HAP-1 (cell line): Measurements from ENCODE around the gene ASTN2.

ENCODE experiments used
- DNase-seq, 2 experiments: peaks; one replicate each; pipeline ENCODE4 v3.0.0-alpha.2; 2016 to 2020; ENCODE audit warnings: low spot score in 2 of 2
- H3K27me3 ChIP-seq: fragments of 250-450 bp; sonication (Bioruptor Pico); 2 replicates; pipeline ENCODE4 v1.5.1; 2020; ENCODE audit warnings: low read depth, mild to moderate bottlenecking, moderate library complexity
- H3K36me3 ChIP-seq: fragments of 250-450 bp; sonication (Bioruptor Pico); replicated peaks from 2 replicates; pipeline ENCODE4 v1.5.1; 2020; ENCODE audit warnings: mild to moderate bottlenecking
- H3K4me1 ChIP-seq: fragments of 250-450 bp; sonication (Bioruptor Pico); 2 replicates; pipeline ENCODE4 v1.5.1; 2020; ENCODE audit warnings: mild to moderate bottlenecking
- H3K4me3 ChIP-seq: fragments of 250-450 bp; sonication (Bioruptor Pico); 2 replicates; pipeline ENCODE4 v1.5.1; 2020; ENCODE audit warnings: mild to moderate bottlenecking, moderate library complexity
- H3K9me3 ChIP-seq: fragments of 250-450 bp; sonication (Bioruptor Pico); 2 replicates; pipeline ENCODE4 v1.5.1; 2020; ENCODE audit warnings: mild to moderate bottlenecking, moderate library complexity
- in situ Hi-C: fragments of 300-500 bp; cut with MboI; formaldehyde crosslinking; loops from 3 replicates; pipeline ENCODE4 v1.14.3; 2020; ENCODE audit warnings: low sequenced_read_pairs, inconsistent platforms, mixed read lengths

The ASTN2 gene

GRCh38 chr9:116484492-116485061 is 930.3 kb downstream of the ASTN2 start:
- Histone ChIP-seq H3K4me1 (no peaks in the 10 kb centered on the region), H3K4me3 (no peak overlapping the region), H3K27me3 (no peaks in the 10 kb centered on the region), H3K36me3 (no peaks in the 10 kb centered on the region), H3K9me3 (no peaks in the 10 kb centered on the region)
- in situ Hi-C loops = no loop called here
- DNase-seq = no peak

DNA sequence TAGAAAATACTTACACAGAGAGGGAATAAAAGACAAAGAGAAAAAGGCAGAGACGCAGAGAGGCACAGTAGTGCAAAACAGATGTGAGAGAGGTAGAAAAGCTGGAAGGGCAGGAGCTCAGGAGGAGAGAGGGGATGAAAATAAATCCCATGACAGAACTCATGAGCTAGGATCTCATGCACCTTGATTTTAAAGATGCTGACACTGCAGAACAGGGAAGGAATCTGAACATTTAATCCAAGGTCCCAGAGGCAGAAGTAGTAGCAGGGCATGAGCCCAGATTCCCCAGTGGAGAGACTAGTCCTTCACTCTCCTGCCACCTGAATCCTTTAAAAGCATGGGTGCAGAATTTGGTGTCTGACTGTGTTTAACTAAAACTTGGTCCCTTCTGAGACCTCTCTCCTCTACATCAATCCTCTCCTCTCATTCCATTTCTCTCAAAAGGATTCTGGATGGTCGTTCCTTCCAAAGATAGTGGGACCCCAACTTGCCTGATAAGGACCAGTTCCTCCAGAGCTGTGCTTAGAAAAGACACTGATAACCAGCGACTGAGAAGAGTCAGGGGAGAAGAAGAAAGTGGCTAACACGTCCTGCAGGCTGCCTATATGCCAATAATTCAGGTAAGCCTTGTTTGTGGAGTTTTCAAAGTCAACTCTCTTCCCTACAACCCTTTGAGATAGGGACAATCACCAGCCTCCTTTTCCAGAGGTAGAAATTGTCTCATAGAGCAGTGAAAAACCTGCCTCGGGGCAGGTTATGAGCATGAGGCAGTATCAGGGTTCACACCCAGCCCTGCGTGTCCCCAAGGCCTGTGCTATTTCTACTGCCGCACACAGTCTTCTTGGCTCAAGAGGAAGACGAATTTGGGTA is 931.0 kb downstream of the ASTN2 start:
- in situ Hi-C loops = no loop called here
- no peaks in the 10 kb centered on the region for H3K36me3 ChIP-seq
- H3K9me3 ChIP-seq = no peaks in the 10 kb centered on the region
- DNase-seq = no peak
- no peak overlapping the region for H3K4me3 ChIP-seq
- H3K4me1 ChIP-seq = no peaks in the 10 kb centered on the region
- no peaks in the 10 kb centered on the region for H3K27me3 ChIP-seq

DNA sequence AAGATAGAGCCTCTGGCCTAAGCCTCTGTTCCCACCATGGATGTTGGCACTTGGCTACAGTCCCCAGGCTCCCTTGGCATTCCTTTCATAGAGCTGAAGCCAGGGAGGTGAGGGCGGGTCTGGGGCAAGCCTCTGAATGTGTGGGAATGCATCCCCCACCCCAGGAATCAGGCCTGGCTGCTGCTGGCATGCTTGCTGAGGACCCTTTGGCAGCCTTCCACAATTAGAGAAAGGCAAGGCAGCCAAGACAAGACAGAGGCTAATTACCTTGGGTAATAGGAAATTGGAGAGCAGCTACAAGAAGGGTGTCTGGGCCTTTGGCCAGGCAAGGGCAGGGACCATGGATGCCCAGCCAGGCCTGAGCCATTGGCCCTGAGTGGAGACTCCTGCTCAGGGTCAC is 932.1 kb downstream of the ASTN2 start:
- no peak overlapping the region for H3K4me3 ChIP-seq
- no peaks in the 10 kb centered on the region for H3K36me3 ChIP-seq
- H3K9me3 ChIP-seq = no peaks in the 10 kb centered on the region
- no peak for DNase-seq
- in situ Hi-C loops = no loop called here
- H3K4me1 ChIP-seq = no peaks in the 10 kb centered on the region
- no peaks in the 10 kb centered on the region for H3K27me3 ChIP-seq

DNA sequence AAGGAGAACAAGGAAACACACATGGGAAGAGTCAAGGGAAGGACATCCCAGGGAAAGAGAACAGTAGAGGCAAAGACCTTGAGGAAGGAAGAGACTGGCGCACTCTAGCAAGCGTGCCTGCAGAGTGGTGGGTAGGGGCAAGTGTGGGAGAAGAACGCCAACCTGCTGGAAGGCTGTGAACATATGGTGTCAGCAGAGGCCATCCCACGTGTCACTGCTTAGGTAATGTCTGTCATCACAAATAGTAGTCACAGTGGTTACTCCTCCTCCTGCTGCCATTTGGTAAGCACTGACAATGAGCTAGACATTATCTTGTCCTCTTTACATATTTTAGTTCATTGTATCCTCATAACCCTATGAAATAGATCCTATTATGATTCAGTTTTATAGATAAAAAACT is 934.2 kb downstream of the ASTN2 start:
- no peak for DNase-seq
- no peaks in the 10 kb centered on the region for H3K27me3 ChIP-seq
- H3K4me1 ChIP-seq = no peaks in the 10 kb centered on the region
- no peak overlapping the region for H3K4me3 ChIP-seq
- in situ Hi-C loops = no loop called here
- no peaks in the 10 kb centered on the region for H3K36me3 ChIP-seq
- no peaks in the 10 kb centered on the region for H3K9me3 ChIP-seq

- H3K27me3 ChIP-seq = no peaks in the 10 kb centered on the region
- H3K4me3 ChIP-seq = no peak overlapping the region
Measured at GRCh38 chr9:116479967-116480366, 934.9 kb downstream of the ASTN2 start.

DNA sequence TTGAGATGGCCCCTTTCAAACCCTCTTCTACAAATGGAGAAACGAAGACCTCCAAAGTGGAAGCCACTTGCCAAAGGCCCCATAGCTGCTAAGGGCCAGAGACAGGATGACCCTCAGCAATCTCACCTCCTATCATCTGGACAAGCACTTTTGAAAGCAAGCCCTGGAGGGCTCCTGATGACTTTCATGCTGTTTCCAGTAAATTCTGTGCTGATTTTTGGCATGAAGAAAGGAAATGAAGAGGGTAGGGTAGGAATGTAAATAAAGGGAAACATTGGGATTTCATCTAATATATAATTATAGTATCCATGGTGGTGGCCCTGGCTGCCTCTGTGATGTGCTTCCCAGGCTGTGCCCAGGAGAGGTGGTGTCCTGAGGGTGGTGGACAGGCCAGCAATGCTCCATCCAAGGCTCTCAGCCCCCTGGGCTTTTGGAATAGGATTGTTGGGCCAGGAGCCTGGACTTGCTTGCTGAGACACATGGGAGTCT is 935.8 kb downstream of the ASTN2 start:
- Histone ChIP-seq H3K27me3 (no peaks in the 10 kb centered on the region), H3K4me3 (no peak overlapping the region), H3K9me3 (no peaks in the 10 kb centered on the region), H3K36me3 (no peaks in the 10 kb centered on the region), H3K4me1 (no peaks in the 10 kb centered on the region)
- no peak for DNase-seq
- in situ Hi-C loops = no loop called here

More at GRCh38 chr9:116479967-116480366, 934.9 kb downstream of the ASTN2 start:
- Histone ChIP-seq H3K36me3 (no peaks in the 10 kb centered on the region), H3K4me1 (no peaks in the 10 kb centered on the region), H3K9me3 (no peaks in the 10 kb centered on the region)
- in situ Hi-C loops = no loop called here
- DNase-seq = no peak

DNA sequence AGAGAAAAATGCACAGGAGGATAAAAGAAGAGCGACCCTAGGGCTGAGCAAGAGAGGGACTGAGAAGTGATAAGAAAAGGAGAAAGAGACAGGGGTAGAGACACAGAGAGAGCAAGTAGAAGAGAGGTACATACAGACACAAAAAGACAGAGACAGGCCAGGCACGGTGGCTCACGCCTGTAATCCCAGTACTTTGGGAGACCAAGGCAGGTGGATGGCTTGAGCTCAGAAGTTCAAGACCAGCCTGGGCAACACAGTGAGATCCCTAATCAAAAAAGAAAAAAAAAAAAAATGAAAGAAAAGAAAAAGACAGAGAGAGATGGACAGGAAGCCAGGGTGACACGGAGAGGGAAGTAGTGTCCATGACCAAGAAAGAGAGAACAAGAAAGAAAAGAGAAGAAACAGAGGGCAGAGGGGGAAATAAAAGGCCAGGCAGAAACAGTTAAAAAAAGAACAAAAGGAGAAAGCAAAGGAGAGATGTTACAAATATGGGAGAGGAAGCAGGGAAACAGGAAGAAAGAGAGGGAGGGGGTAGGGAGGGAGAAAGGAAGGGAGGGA is 937.2 kb downstream of the ASTN2 start:
- DNase-seq = no peak
- H3K27me3 ChIP-seq = no peaks in the 10 kb centered on the region
- no peak overlapping the region for H3K4me3 ChIP-seq
- H3K36me3 ChIP-seq = no peaks in the 10 kb centered on the region
- in situ Hi-C loops = no loop called here
- no peaks in the 10 kb centered on the region for H3K9me3 ChIP-seq
- no peaks in the 10 kb centered on the region for H3K4me1 ChIP-seq

GRCh38 chr9:116476935-116477381 is 937.9 kb downstream of the ASTN2 start:
- peaks cover 3% of the 10 kb centered on the region for H3K4me1 ChIP-seq
- no peaks in the 10 kb centered on the region for H3K27me3 ChIP-seq
- no peaks in the 10 kb centered on the region for H3K9me3 ChIP-seq
- in situ Hi-C loops = no loop called here
- no peaks in the 10 kb centered on the region for H3K36me3 ChIP-seq
- DNase-seq = no peak
- H3K4me3 ChIP-seq = no peak overlapping the region

- Histone ChIP-seq H3K4me1 (peaks cover 11% of the 10 kb centered on the region), H3K27me3 (no peaks in the 10 kb centered on the region), H3K36me3 (no peaks in the 10 kb centered on the region), H3K9me3 (no peaks in the 10 kb centered on the region), H3K4me3 (no peak overlapping the region)
- no peak for DNase-seq
- in situ Hi-C loops = no loop called here
Measured at GRCh38 chr9:116476002-116476401, 938.9 kb downstream of the ASTN2 start.

GRCh38 chr9:116475201-116475600 is 939.7 kb downstream of the ASTN2 start:
- in situ Hi-C loops = no loop called here
- no peak for DNase-seq
- no peak overlapping the region for H3K4me3 ChIP-seq
- H3K4me1 ChIP-seq = peaks cover 15% of the 10 kb centered on the region
- H3K27me3 ChIP-seq = no peaks in the 10 kb centered on the region
- no peaks in the 10 kb centered on the region for H3K9me3 ChIP-seq
- H3K36me3 ChIP-seq = no peaks in the 10 kb centered on the region

DNA sequence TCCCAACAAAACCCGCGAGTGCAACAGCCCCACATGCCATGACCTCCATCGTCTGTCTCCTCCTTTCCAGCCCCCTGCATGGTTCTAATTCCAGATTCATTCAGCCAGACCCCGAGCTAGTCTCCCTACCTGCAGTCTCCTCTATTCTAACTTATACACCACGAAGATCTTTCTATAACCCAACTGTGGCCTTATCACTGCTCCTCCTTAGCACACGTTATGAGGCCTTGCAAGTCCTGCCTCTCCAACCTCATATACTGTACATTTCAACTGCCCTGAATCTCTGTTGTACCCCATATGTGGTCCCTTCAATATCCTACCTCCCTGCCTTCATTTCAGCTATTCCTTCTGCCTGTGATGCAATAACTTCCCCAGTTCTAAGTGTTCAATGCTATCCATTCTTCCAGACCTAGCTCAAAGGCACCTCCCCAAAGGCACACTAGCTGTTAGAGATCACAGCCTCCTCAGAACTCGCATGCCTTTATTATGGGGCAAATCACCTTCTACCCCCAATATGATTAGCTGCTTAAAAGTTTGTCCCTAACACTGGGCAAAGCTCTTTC is 942.8 kb downstream of the ASTN2 start:
- in situ Hi-C loops = no loop called here
- peaks cover 20% of the 10 kb centered on the region for H3K4me1 ChIP-seq
- H3K9me3 ChIP-seq = no peaks in the 10 kb centered on the region
- no peak for DNase-seq
- no peaks in the 10 kb centered on the region for H3K27me3 ChIP-seq
- H3K36me3 ChIP-seq = no peaks in the 10 kb centered on the region
- no peak overlapping the region for H3K4me3 ChIP-seq

DNA sequence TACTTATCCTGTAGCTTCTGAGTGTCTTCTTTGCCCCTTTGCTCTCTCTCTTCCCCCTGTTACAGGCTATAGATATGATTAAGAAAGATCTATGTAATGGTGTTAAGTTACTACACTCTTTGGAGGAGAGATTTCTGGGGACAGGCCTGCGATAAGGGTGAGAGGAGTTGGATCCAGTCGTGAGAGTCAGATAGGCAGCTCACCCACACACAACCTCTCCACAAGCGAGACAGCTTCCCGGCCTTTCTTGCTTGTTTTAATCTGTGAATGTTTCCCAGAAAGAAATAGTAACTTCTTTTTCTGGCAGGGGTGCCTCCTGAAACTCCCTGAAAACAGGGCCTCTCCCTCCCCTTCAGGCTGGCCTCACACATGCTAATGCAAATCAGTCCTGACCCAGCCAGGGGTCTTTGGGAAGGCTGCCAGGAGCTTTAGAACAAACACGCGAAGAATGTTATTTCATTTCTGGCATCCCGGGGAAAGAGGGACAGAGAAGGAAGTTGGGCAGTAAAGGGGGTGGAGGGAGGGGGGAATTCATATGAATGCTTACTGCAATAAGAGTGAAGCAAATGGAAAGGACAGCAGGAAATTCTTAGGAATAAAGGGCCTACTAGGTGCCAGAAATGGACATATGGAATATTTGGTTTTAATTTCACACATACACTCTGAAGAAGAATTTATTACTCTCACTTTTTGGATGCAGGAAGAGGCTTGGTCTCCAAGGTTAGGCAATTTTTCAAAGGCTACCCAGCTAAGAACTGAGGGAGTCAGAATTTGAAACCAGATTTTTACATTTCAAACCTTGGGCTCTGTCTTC is 943.6 kb downstream of the ASTN2 start:
- H3K9me3 ChIP-seq = no peaks in the 10 kb centered on the region
- H3K27me3 ChIP-seq = no peaks in the 10 kb centered on the region
- peaks cover 20% of the 10 kb centered on the region for H3K4me1 ChIP-seq
- peak; percentile 74 to 84 for DNase-seq
- H3K4me3 ChIP-seq = no peak overlapping the region
- in situ Hi-C loops = no loop called here
- no peaks in the 10 kb centered on the region for H3K36me3 ChIP-seq

GRCh38 chr9:116468793-116469527 is 945.9 kb downstream of the ASTN2 start:
- Histone ChIP-seq H3K9me3 (no peaks in the 10 kb centered on the region), H3K27me3 (no peaks in the 10 kb centered on the region), H3K4me3 (no peak overlapping the region), H3K4me1 (peaks cover 20% of the 10 kb centered on the region), H3K36me3 (no peaks in the 10 kb centered on the region)
- in situ Hi-C loops = no loop called here
- DNase-seq = no peak
